IMR-90 (cell line): ENCODE measurements around the gene CDK13. TPM values are rescaled to one million over a fixed set of nuclear protein-coding genes. Genes with fewer than 3 reads are reported as not detected.
"Not testable (repeated sequence)": the region's sequence is repeated elsewhere in the genome, so short reads cannot be mapped to it uniquely, and the experiment has no call there.

Source experiments
- ATAC-seq: fragments of 200-7000 bp; cut with Tn5 transposase; 2 replicates; pipeline ENCODE4 v1.9.1; 2020; ENCODE audit warnings: low read depth, mild to moderate bottlenecking, moderate library complexity
- BruUV-seq: library from RNA; stranded (reverse); fragments of 400-500 nt; replicated peaks from 2 replicates; lab custom pipeline; 2021; lab: Mats Ljungman, UMichigan
- CTCF ChIA-PET: fragments of 300-600 bp; formaldehyde crosslinking; extraction: SDS; loops from one replicate; lab custom pipeline; 2021; ENCODE audit warnings: antibody characterized with exemption; lab: Yijun Ruan, JAX
- POLR2A ChIA-PET: fragments of 300-600 bp; sonication (Branson Sonifier 250); formaldehyde crosslinking; loops from one replicate; lab custom pipeline; 2022; ENCODE audit warnings: antibody characterized with exemption; ENCODE audit not compliant: unreplicated experiment; lab: Charles Lee
- DNase-seq: peaks from one replicate; pipeline ENCODE4 v3.0.0; 2013
- H2AFZ ChIP-seq: replicated peaks from 2 replicates; pipeline ENCODE3; 2013; ENCODE audit warnings: low read length, mild to moderate bottlenecking; ENCODE audit not compliant: poor library complexity
- H2AK5ac ChIP-seq: 2 replicates; pipeline ENCODE4 v1.6.1; 2013; ENCODE audit warnings: low read depth, low read length, inconsistent platforms
- H2AK9ac ChIP-seq: replicated peaks from 2 replicates; pipeline ENCODE3; 2013; ENCODE audit warnings: mild to moderate bottlenecking, low read depth, low read length, moderate library complexity; ENCODE audit not compliant: poor library complexity
- H2BK120ac ChIP-seq: 2 replicates; pipeline ENCODE4 v1.6.1; 2013; ENCODE audit warnings: low read depth, low read length, inconsistent platforms
- H2BK15ac ChIP-seq: 3 replicates; pipeline ENCODE4 v1.6.1; 2013; ENCODE audit warnings: low read depth, low read length, inconsistent platforms
- H2BK20ac ChIP-seq: 2 replicates; pipeline ENCODE4 v1.6.1; 2013; ENCODE audit warnings: low read depth, mild to moderate bottlenecking, inconsistent platforms, low read length, moderate library complexity
- H2BK5ac ChIP-seq: 2 replicates; pipeline ENCODE4 v1.6.1; 2013; ENCODE audit warnings: mild to moderate bottlenecking, low read depth, low read length, inconsistent platforms; ENCODE audit not compliant: poor library complexity, severe bottlenecking
- H3K14ac ChIP-seq: replicated peaks from 2 replicates; pipeline ENCODE4 v1.6.1; 2013; ENCODE audit warnings: low read depth, low read length, inconsistent platforms
- H3K18ac ChIP-seq: 2 replicates; pipeline ENCODE4 v1.6.1; 2013; ENCODE audit warnings: low read depth, low read length, control low read depth
- H3K23ac ChIP-seq: 2 replicates; pipeline ENCODE4 v1.6.1; 2013; ENCODE audit warnings: low read depth, low read length, inconsistent platforms
- H3K27ac ChIP-seq: 2 replicates; pipeline ENCODE4 v1.5.1; 2013; ENCODE audit warnings: mild to moderate bottlenecking, control low read depth, low read length; ENCODE audit not compliant: insufficient read depth
- H3K27me3 ChIP-seq: 2 replicates; pipeline ENCODE4 v1.6.1; 2013; ENCODE audit warnings: low read length; ENCODE audit not compliant: control insufficient read depth, insufficient read depth
- H3K36me3 ChIP-seq: 2 replicates; pipeline ENCODE4 v1.6.1; 2013; ENCODE audit warnings: low read length, mixed read lengths; ENCODE audit not compliant: control insufficient read depth, insufficient read depth
- H3K4ac ChIP-seq: 2 replicates; pipeline ENCODE4 v1.6.1; 2013; ENCODE audit warnings: low read depth, low read length, inconsistent platforms
- H3K4me1 ChIP-seq: 2 replicates; pipeline ENCODE4 v1.6.1; 2013; ENCODE audit warnings: low read length, mixed read lengths; ENCODE audit not compliant: control insufficient read depth, insufficient read depth
- H3K4me2 ChIP-seq: 2 replicates; pipeline ENCODE4 v1.6.1; 2013; ENCODE audit warnings: low read depth, mild to moderate bottlenecking, control low read depth, low read length, moderate library complexity
- H3K4me3 ChIP-seq: 2 replicates; pipeline ENCODE4 v1.5.1; 2013; ENCODE audit warnings: low read depth, mild to moderate bottlenecking, control low read depth, low read length, moderate library complexity; ENCODE audit not compliant: insufficient read depth
- H3K56ac ChIP-seq: 2 replicates; pipeline ENCODE4 v1.6.1; 2013; ENCODE audit warnings: low read length, inconsistent platforms; ENCODE audit not compliant: insufficient read depth; ENCODE audit errors: extremely low read depth
- H3K79me1 ChIP-seq, 2 experiments: 2 replicates each; pipeline ENCODE4 v1.6.1; 2013; ENCODE audit warnings: low read length in 2 of 2, inconsistent platforms in 1 of 2, low read depth in 1 of 2
- H3K9ac ChIP-seq: 2 replicates; pipeline ENCODE4 v1.6.1; 2013; ENCODE audit warnings: low read depth, low read length, control low read depth
- H3K9me1 ChIP-seq: 2 replicates; pipeline ENCODE4 v1.6.1; 2013; ENCODE audit warnings: low read length, inconsistent platforms; ENCODE audit not compliant: insufficient read depth
- H3K9me3 ChIP-seq: 2 replicates; pipeline ENCODE4 v1.6.1; 2013; ENCODE audit warnings: low read length; ENCODE audit not compliant: control insufficient read depth, insufficient read depth
- H4K20me1 ChIP-seq: 2 replicates; pipeline ENCODE4 v1.6.1; 2013; ENCODE audit warnings: low read length, inconsistent platforms; ENCODE audit not compliant: insufficient read depth
- H4K5ac ChIP-seq: 2 replicates; pipeline ENCODE4 v1.6.1; 2013; ENCODE audit warnings: mild to moderate bottlenecking, low read depth, low read length, control low read depth
- H4K8ac ChIP-seq, 2 experiments: 2 replicates each; pipeline ENCODE4 v1.6.1; 2013; ENCODE audit warnings: low read depth in 2 of 2, low read length in 2 of 2, control low read depth in 1 of 2, inconsistent platforms in 1 of 2
- H4K91ac ChIP-seq: 2 replicates; pipeline ENCODE4 v1.6.1; 2013; ENCODE audit warnings: low read depth, low read length, inconsistent platforms; ENCODE audit not compliant: insufficient read depth
- WGBS, 2 experiments: methylation state at CpG; one replicate each; pipeline versions ENCODE4 v1.1.5 to v1.1.7; 2013; ENCODE audit warnings: missing lambda C conversion rate in 2 of 2; ENCODE audit not compliant: insufficient read length in 1 of 2; ENCODE audit errors: extremely low coverage in 2 of 2; 5-methylcytosine and 5-hydroxymethylcytosine counted together
- dilution Hi-C: fragments of 300-500 bp; cut with HindIII; formaldehyde crosslinking; loops from one replicate; pipeline ENCODE4 v1.14.3; 2018; ENCODE audit warnings: low sequenced_read_pairs; ENCODE audit not compliant: unreplicated experiment
- in situ Hi-C: fragments of 300-500 bp; cut with MboI; formaldehyde crosslinking; loops from 3 replicates; pipeline ENCODE4 v1.14.3; 2019; ENCODE audit warnings: low sequenced_read_pairs, inconsistent platforms, mixed read lengths
- intact Hi-C: fragments of 100-400 bp; cut with micrococcal nuclease; formaldehyde crosslinking; loops from 2 replicates; pipeline ENCODE4 v1.10.0; 2022
- polyA plus RNA-seq, 3 experiments: library from polyadenylated mRNA; depleted of rRNA; stranded (reverse); fragments of >200 nt; gene quantifications; 2 replicates each; pipeline ENCODE4 v1.2.3, GENCODE V29; 2012; ENCODE audit warnings: low replicate concordance in 1 of 3
- total RNA-seq: library from RNA; depleted of rRNA; stranded (reverse); fragments of >200 nt; gene quantifications from 2 replicates; pipeline ENCODE4 v1.2.3, GENCODE V29; 2012

Gene CDK13
- total and polyA plus RNA-seq, 2 of the 4 experiments (the other 2 are of a cell fraction), result 20.1 to 50.4 TPM

- ATAC-seq, H3K18ac ChIP-seq, H3K27me3 ChIP-seq, H4K5ac ChIP-seq, BruUV-seq, H3K14ac ChIP-seq, H3K56ac ChIP-seq, H4K8ac ChIP-seq, H4K20me1 ChIP-seq, DNase-seq, H3K4ac ChIP-seq, in situ Hi-C loops, H3K27ac ChIP-seq, H4K91ac ChIP-seq, H2BK120ac ChIP-seq, H3K36me3 ChIP-seq, H2AFZ ChIP-seq, H3K4me3 ChIP-seq, H2BK15ac ChIP-seq, H3K9me3 ChIP-seq, H2AK5ac ChIP-seq, H3K4me2 ChIP-seq, POLR2A ChIA-PET, CTCF ChIA-PET, H3K9ac ChIP-seq, H2BK20ac ChIP-seq, H2BK5ac ChIP-seq, H3K23ac ChIP-seq, intact Hi-C loops, H3K9me1 ChIP-seq, H3K4me1 ChIP-seq, dilution Hi-C loops, H2AK9ac ChIP-seq: not testable (repeated sequence)
- WGBS, 2 experiments, result 100% methylated on average over 1 of the region's 7 CpGs; no CpG with 5 or more reads in 1 of the 2 experiments
- peaks cover 7 to 42% of the 10 kb centered on the region in 2 experiments for H3K79me1 ChIP-seq
Measured at GRCh38 chr7:40118201-40118600, 168.1 kb downstream of the CDK13 start.
